DND-41 (cell line): ENCODE measurements around the gene CAPN3.

Experiments
- ATAC-seq: fragments of 200-7000 bp; cut with Tn5 transposase; 3 replicates; pipeline ENCODE4 v1.9.1; 2021; ENCODE audit warnings: low read depth; ENCODE audit not compliant: insufficient read depth
- DNase-seq: peaks from one replicate; pipeline ENCODE4 v3.0.0-alpha.2; 2020
- H2AFZ ChIP-seq: 2 replicates; pipeline ENCODE4 v1.6.0; 2012; ENCODE audit warnings: low read depth, low read length
- H3K27ac ChIP-seq: 2 replicates; pipeline ENCODE4 v1.5.1; 2012; ENCODE audit warnings: low read length, inconsistent platforms
- H3K27me3 ChIP-seq: fragments of 200-600 bp; sonication (generic); 2 replicates; pipeline ENCODE4 v1.6.0; 2012; ENCODE audit warnings: low read length, mild to moderate bottlenecking, inconsistent platforms; ENCODE audit not compliant: insufficient read depth, poor library complexity
- H3K36me3 ChIP-seq: 2 replicates; pipeline ENCODE4 v1.5.1; 2012; ENCODE audit warnings: low read length, inconsistent platforms; ENCODE audit not compliant: insufficient read depth
- H3K4me1 ChIP-seq: 2 replicates; pipeline ENCODE4 v1.5.1; 2012; ENCODE audit warnings: mild to moderate bottlenecking, low read length; ENCODE audit not compliant: insufficient read depth
- H3K4me2 ChIP-seq: 2 replicates; pipeline ENCODE4 v1.6.0; 2012; ENCODE audit warnings: mild to moderate bottlenecking, moderate library complexity, low read length, inconsistent platforms; ENCODE audit not compliant: insufficient read depth
- H3K4me3 ChIP-seq, 2 experiments: fragments of 200-600 bp in 1 of 2; shearing (Covaris generic) in 1 of 2; 2 replicates each; pipeline ENCODE4 v1.5.1; 2012 to 2016; ENCODE audit warnings: inconsistent platforms in 2 of 2, low read length in 2 of 2, mild to moderate bottlenecking in 2 of 2, low read depth in 1 of 2, moderate library complexity in 1 of 2
- H3K79me2 ChIP-seq: 2 replicates; pipeline ENCODE4 v1.6.0; 2012; ENCODE audit warnings: low read length, inconsistent platforms; ENCODE audit not compliant: insufficient read depth
- H3K9ac ChIP-seq: 2 replicates; pipeline ENCODE4 v1.6.0; 2012; ENCODE audit warnings: low read depth, mild to moderate bottlenecking, inconsistent platforms, low read length, moderate library complexity
- H3K9me3 ChIP-seq: 2 replicates; pipeline ENCODE4 v1.5.1; 2012; ENCODE audit warnings: low read length, moderate library complexity, mild to moderate bottlenecking, inconsistent platforms; ENCODE audit not compliant: insufficient read depth, severe bottlenecking
- H4K20me1 ChIP-seq: 2 replicates; pipeline ENCODE4 v1.6.0; 2012; ENCODE audit warnings: low read length; ENCODE audit not compliant: insufficient read depth
- CTCF ChIP-seq: IDR thresholded peaks from 2 replicates; pipeline ENCODE4 v1.5.1; 2012; ENCODE audit warnings: borderline replicate concordance, low read length, moderate library complexity, mild to moderate bottlenecking; ENCODE audit not compliant: poor library complexity, severe bottlenecking; ENCODE audit errors: extremely low read depth
- EZH2 ChIP-seq: IDR thresholded peaks from 3 replicates; pipeline ENCODE4 v1.6.1; 2012; ENCODE audit warnings: borderline replicate concordance, low read depth, mild to moderate bottlenecking, moderate library complexity, low read length, inconsistent platforms; ENCODE audit not compliant: severe bottlenecking

Gene CAPN3

GRCh38 chr15:42338500-42338899 is 20.8 kb upstream of the CAPN3 start:
- ATAC-seq = no peak
- H3K4me1 ChIP-seq = no peaks in the 10 kb centered on the region
- no peak overlapping the region for H3K9ac ChIP-seq
- no peak overlapping the region for H2AFZ ChIP-seq
- H3K4me2 ChIP-seq = no peak overlapping the region
- TF ChIP-seq EZH2 = no peak
- TF ChIP-seq CTCF = no peak
- no peak overlapping the region for H3K27ac ChIP-seq
- no peaks in the 10 kb centered on the region for H3K27me3 ChIP-seq
- peaks cover 3% of the 10 kb centered on the region; the same call in 1 of the 2 replicates for H3K36me3 ChIP-seq
- H4K20me1 ChIP-seq = no peaks in the 10 kb centered on the region
- no peaks in the 10 kb centered on the region for H3K79me2 ChIP-seq
- H3K4me3 ChIP-seq = no peak overlapping the region
- no peaks in the 10 kb centered on the region for H3K9me3 ChIP-seq
- DNase-seq = no peak

- H3K27ac ChIP-seq = no peak overlapping the region
Measured at GRCh38 chr15:42343596-42344232, 15.6 kb upstream of the CAPN3 start.

GRCh38 chr15:42344763-42345162 is 14.5 kb upstream of the CAPN3 start:
- Histone ChIP-seq H3K79me2 (no peaks in the 10 kb centered on the region), H3K27me3 (no peaks in the 10 kb centered on the region), H3K9ac (no peak overlapping the region), H3K4me1 (no peaks in the 10 kb centered on the region), H3K4me2 (no peak overlapping the region), H3K36me3 (no peaks in the 10 kb centered on the region), H3K27ac (no peak overlapping the region), H2AFZ (no peak overlapping the region), H3K4me3 (no peak overlapping the region), H3K9me3 (no peaks in the 10 kb centered on the region), H4K20me1 (no peaks in the 10 kb centered on the region)
- DNase-seq (no peak), ATAC-seq (no peak)
- TF ChIP-seq CTCF (no peak), EZH2 (no peak)

More at GRCh38 chr15:42343596-42344232, 15.6 kb upstream of the CAPN3 start:
- DNase-seq = no peak
- TF ChIP-seq EZH2 (no peak), CTCF (no peak)
- H3K9ac ChIP-seq = no peak overlapping the region
- no peaks in the 10 kb centered on the region for H3K9me3 ChIP-seq
- H2AFZ ChIP-seq = no peak overlapping the region
- H3K27me3 ChIP-seq = no peaks in the 10 kb centered on the region
- H3K4me2 ChIP-seq = no peak overlapping the region
- no peaks in the 10 kb centered on the region for H3K4me1 ChIP-seq
- no peaks in the 10 kb centered on the region for H3K36me3 ChIP-seq
- H3K4me3 ChIP-seq = no peak overlapping the region
- no peaks in the 10 kb centered on the region for H3K79me2 ChIP-seq
- no peak for ATAC-seq
- H4K20me1 ChIP-seq = no peaks in the 10 kb centered on the region

GRCh38 chr15:42345504-42345903 is 13.8 kb upstream of the CAPN3 start:
- ATAC-seq (no peak), DNase-seq (no peak)
- Histone ChIP-seq H4K20me1 (no peaks in the 10 kb centered on the region), H2AFZ (no peak overlapping the region), H3K36me3 (no peaks in the 10 kb centered on the region), H3K79me2 (no peaks in the 10 kb centered on the region), H3K9ac (no peak overlapping the region), H3K4me3 (no peak overlapping the region), H3K27ac (no peak overlapping the region), H3K9me3 (no peaks in the 10 kb centered on the region), H3K4me2 (no peak overlapping the region), H3K27me3 (no peaks in the 10 kb centered on the region), H3K4me1 (no peaks in the 10 kb centered on the region)
- no peak for TF ChIP-seq EZH2
- no peak for TF ChIP-seq CTCF
